ENCODE measurements around the gene TMEM54.

Gene TMEM54

DNA sequence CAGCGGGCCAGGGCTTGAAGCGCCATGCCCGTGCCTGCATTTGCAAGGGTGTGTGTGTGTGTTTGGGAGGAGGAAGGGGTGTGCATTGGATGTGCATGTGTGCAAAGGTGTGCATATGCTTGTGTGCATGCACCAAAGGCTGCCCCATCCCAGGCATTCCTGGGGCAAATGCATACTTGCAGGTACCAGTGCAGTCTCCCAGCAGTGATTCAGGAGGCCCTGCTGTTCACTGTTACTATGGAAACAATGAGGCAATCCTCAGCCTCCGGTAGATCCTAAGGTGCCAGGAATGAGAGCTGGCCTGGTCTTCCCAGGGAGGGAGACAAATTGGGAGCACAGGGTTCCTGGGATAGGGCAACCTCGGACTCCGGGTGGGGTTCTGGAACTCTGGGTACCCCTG is 23.0 kb downstream of the TMEM54 start:
- H3K4me3 ChIP-seq (ENCODE audit: low read depth, low read length), result no peak overlapping the region
- ChIA-PET CTCF (interaction anchor here (0.5 to 1.1 kb wide), 4 partner anchors 14 to 208 kb away, joined by 3 to 5 read pairs (median 3); no protein-coding TSS in a partner anchor), POLR2A (no interaction called here)

GRCh38 chr1:32877211-32878110 is 23.7 kb downstream of the TMEM54 start:
- H3K4me3 ChIP-seq (ENCODE audit: low read depth, low read length), result no peak overlapping the region
- ChIA-PET CTCF (interaction anchor here (0.5 to 5.1 kb wide), 30 partner anchors 9 to 413 kb away, joined by 3 to 50 read pairs (median 4); partner anchors contain the start of genes AZIN2 and HPCA), POLR2A (no interaction called here)
- TF ChIP-seq ZNF548 (tag by site-specific recombination; IDR thresholded peaks at IDR 0.05) (no peak), KLF8 (tag by site-specific recombination; IDR thresholded peaks at IDR 0.05) (no peak), ZNF416 (tag by site-specific recombination; IDR thresholded peaks at IDR 0.05) (no peak), ZNF629 (tag by site-specific recombination; IDR thresholded peaks at IDR 0.05) (no peak)
- TF ChIP-seq, protein P1, sequence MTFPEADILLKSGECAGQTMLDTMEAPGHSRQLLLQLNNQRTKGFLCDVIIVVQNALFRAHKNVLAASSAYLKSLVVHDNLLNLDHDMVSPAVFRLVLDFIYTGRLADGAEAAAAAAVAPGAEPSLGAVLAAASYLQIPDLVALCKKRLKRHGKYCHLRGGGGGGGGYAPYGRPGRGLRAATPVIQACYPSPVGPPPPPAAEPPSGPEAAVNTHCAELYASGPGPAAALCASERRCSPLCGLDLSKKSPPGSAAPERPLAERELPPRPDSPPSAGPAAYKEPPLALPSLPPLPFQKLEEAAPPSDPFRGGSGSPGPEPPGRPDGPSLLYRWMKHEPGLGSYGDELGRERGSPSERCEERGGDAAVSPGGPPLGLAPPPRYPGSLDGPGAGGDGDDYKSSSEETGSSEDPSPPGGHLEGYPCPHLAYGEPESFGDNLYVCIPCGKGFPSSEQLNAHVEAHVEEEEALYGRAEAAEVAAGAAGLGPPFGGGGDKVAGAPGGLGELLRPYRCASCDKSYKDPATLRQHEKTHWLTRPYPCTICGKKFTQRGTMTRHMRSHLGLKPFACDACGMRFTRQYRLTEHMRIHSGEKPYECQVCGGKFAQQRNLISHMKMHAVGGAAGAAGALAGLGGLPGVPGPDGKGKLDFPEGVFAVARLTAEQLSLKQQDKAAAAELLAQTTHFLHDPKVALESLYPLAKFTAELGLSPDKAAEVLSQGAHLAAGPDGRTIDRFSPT (tag by site-specific recombination; IDR thresholded peaks at IDR 0.05), result no peak
- H3K9me3 ChIP-seq (ENCODE audit: control insufficient read depth, insufficient read depth, low read depth, low read length), result no peaks in the 10 kb centered on the region
- no peak overlapping the region for H3K27ac ChIP-seq (ENCODE audit: extremely low read depth, low read depth, low read length)
- no peaks in the 10 kb centered on the region for H3K4me1 ChIP-seq (ENCODE audit: control insufficient read depth, insufficient read depth, low read length)
- H3K36me3 ChIP-seq (ENCODE audit: control insufficient read depth in 2 of 2, insufficient read depth in 1 of 2, low read length in 2 of 2), result no peaks in the 10 kb centered on the region

More for the DNA sequence above, 23.0 kb downstream of the TMEM54 start:
- no peaks in the 10 kb centered on the region for H3K36me3 ChIP-seq (ENCODE audit: control insufficient read depth in 2 of 2, insufficient read depth in 1 of 2, low read length in 2 of 2)
- H3K27ac ChIP-seq (ENCODE audit: extremely low read depth, low read depth, low read length), result no peak overlapping the region
- H3K9me3 ChIP-seq (ENCODE audit: control insufficient read depth, insufficient read depth, low read depth, low read length), result no peaks in the 10 kb centered on the region
- H3K4me1 ChIP-seq (ENCODE audit: control insufficient read depth, insufficient read depth, low read length), result no peaks in the 10 kb centered on the region
- TF ChIP-seq, protein P2, sequence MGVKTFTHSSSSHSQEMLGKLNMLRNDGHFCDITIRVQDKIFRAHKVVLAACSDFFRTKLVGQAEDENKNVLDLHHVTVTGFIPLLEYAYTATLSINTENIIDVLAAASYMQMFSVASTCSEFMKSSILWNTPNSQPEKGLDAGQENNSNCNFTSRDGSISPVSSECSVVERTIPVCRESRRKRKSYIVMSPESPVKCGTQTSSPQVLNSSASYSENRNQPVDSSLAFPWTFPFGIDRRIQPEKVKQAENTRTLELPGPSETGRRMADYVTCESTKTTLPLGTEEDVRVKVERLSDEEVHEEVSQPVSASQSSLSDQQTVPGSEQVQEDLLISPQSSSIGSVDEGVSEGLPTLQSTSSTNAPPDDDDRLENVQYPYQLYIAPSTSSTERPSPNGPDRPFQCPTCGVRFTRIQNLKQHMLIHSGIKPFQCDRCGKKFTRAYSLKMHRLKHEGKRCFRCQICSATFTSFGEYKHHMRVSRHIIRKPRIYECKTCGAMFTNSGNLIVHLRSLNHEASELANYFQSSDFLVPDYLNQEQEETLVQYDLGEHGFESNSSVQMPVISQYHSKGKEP (tag by site-specific recombination; IDR thresholded peaks at IDR 0.05), result peak; percentile 59; the same call in 1 of the 2 replicates
- TF ChIP-seq ZIC2 (tag by site-specific recombination; IDR thresholded peaks at IDR 0.05) (peak; percentile 35; the same call in 1 of the 2 replicates), ZNF423 (tag by site-specific recombination; IDR thresholded peaks at IDR 0.05) (no peak), GFI1B (tag by site-specific recombination; IDR thresholded peaks at IDR 0.05) (0 out of 2 replicates have a peak, but pooled peaks have one; percentile 6), IKZF3 (tag by site-specific recombination; IDR thresholded peaks at IDR 0.05) (peak; percentile 46; the same call in 1 of the 2 replicates)

- ChIA-PET POLR2A (no interaction called here), CTCF (interaction anchor here (0.6 to 5.1 kb wide), 43 partner anchors 9 to 668 kb away, joined by 3 to 50 read pairs (median 4); partner anchors contain the start of genes AZIN2 and HPCA)
- TF ChIP-seq, protein P3, sequence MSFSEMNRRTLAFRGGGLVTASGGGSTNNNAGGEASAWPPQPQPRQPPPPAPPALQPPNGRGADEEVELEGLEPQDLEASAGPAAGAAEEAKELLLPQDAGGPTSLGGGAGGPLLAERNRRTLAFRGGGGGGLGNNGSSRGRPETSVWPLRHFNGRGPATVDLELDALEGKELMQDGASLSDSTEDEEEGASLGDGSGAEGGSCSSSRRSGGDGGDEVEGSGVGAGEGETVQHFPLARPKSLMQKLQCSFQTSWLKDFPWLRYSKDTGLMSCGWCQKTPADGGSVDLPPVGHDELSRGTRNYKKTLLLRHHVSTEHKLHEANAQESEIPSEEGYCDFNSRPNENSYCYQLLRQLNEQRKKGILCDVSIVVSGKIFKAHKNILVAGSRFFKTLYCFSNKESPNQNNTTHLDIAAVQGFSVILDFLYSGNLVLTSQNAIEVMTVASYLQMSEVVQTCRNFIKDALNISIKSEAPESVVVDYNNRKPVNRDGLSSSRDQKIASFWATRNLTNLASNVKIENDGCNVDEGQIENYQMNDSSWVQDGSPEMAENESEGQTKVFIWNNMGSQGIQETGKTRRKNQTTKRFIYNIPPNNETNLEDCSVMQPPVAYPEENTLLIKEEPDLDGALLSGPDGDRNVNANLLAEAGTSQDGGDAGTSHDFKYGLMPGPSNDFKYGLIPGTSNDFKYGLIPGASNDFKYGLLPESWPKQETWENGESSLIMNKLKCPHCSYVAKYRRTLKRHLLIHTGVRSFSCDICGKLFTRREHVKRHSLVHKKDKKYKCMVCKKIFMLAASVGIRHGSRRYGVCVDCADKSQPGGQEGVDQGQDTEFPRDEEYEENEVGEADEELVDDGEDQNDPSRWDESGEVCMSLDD (tag by site-specific recombination; IDR thresholded peaks at IDR 0.05), result 0 out of 2 replicates have a peak, but pooled peaks have one; percentile 22
- TF ChIP-seq ZFHX2 (tag by site-specific recombination; conservative IDR thresholded peaks at IDR 0.05) (peak; percentile 50), ZNF2 (tag by site-specific recombination; IDR thresholded peaks at IDR 0.05) (peak; percentile 74), KLF16 (tag by site-specific recombination; IDR thresholded peaks at IDR 0.05) (0 out of 2 replicates have a peak, but pooled peaks have one; percentile 51), ZNF830 (tag by site-specific recombination; IDR thresholded peaks at IDR 0.05; ENCODE audit: low read depth) (no peak), ZNF140 (tag by site-specific recombination; IDR thresholded peaks at IDR 0.05) (no peak), ZNF654 (tag by site-specific recombination; IDR thresholded peaks at IDR 0.05; ENCODE audit: low read depth) (peak; percentile 44; the same call in 1 of the 2 replicates), ZNF660 (tag by site-specific recombination; IDR thresholded peaks at IDR 0.05) (peak; percentile 63; the same call in 1 of the 2 replicates), ZNF791 (tag by site-specific recombination; IDR thresholded peaks at IDR 0.05) (no peak)
- TF ChIP-seq, protein P1 (tag by site-specific recombination; IDR thresholded peaks at IDR 0.05), result peak; percentile 55
These were observed 24.6 kb downstream of the TMEM54 start for GRCh38 chr1:32876341-32877210.

More at GRCh38 chr1:32876341-32877210, 24.6 kb downstream of the TMEM54 start:
- Histone ChIP-seq H3K27ac (ENCODE audit: extremely low read depth, low read depth, low read length) (no peak overlapping the region), H3K4me3 (ENCODE audit: low read depth, low read length) (no peak overlapping the region), H3K9me3 (ENCODE audit: control insufficient read depth, insufficient read depth, low read depth, low read length) (no peaks in the 10 kb centered on the region), H3K4me1 (ENCODE audit: control insufficient read depth, insufficient read depth, low read length) (no peaks in the 10 kb centered on the region), H3K36me3 (ENCODE audit: control insufficient read depth in 2 of 2, insufficient read depth in 1 of 2, low read length in 2 of 2) (no peaks in the 10 kb centered on the region)

Data from HEK293 (cell line).